ENCODE results near the gene CNNM2. TPM values are rescaled to one million over a fixed set of nuclear protein-coding genes. Genes with fewer than 3 reads are reported as not detected.
A peak's percentile ranks its signal among the peaks of the same experiment; 100 is the strongest.

CNNM2 gene
- total RNA-seq, 1 experiment from 2014 or later = 7.2 TPM

DNA sequence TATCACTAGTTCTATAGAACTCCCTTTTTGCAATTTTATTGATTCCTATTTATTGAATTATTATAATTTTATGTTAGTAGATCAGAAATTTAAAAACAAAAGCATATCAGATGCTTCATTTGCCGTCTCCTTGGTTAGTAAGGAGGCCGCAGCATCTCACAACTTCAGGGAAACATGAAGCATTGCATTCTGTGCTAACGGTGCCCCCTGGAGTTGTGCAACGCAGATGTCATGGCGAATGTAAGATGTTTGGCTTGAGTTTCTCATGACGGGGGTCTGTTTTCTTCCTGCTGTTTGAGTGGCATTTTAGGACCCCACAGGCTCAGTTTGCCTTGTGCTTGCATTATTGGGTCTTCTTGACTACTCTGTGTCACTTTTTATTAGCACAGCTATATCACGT lies 124.8 kb downstream of the CNNM2 start:
- Histone ChIP-seq H3K9ac (ENCODE audit: low read length) (no peak overlapping the region), H3K9me3 (ENCODE audit: low read length) (no peaks in the 10 kb centered on the region), H3F3A (ENCODE audit: low read length, unreplicated experiment) (no peaks in the 10 kb centered on the region), H3K9me2 (replicated peaks; ENCODE audit: low read length) (no peaks in the 10 kb centered on the region), H3K36me3 (ENCODE audit: low read depth, low read length) (no peaks in the 10 kb centered on the region), H3K27ac (ENCODE audit: low read length) (no peak overlapping the region), H3K4me1 (ENCODE audit: insufficient read depth, low read length) (no peaks in the 10 kb centered on the region), H2AFZ (ENCODE audit: low read length) (no peak overlapping the region), H3K4me2 (ENCODE audit: low read length) (no peak overlapping the region), H3K4me3 (ENCODE audit: low read length) (no peak overlapping the region), H3K27me3 (ENCODE audit: low read length) (no peaks in the 10 kb centered on the region), H4K20me1 (ENCODE audit: low read length) (no peaks in the 10 kb centered on the region), H3K79me2 (ENCODE audit: low read length) (no peaks in the 10 kb centered on the region)
- no TSS peak for BruUV-seq (replicated peaks)
- ATAC-seq (no peak), DNase-seq (no peak)
- ChIA-PET CTCF (no interaction called here), POLR2A (ENCODE audit: unreplicated experiment) (no interaction called here)
- TF ChIP-seq EZH2 (IDR thresholded peaks at IDR 0.05; ENCODE audit: low read length, unreplicated experiment) (no peak), CTCF (conservative IDR thresholded peaks at IDR 0.05; ENCODE audit: low read depth, low read length) (0 out of 2 replicates have a peak, but pooled peaks have one; percentile 15), EZH2phosphoT487 (IDR thresholded peaks at IDR 0.05; ENCODE audit: borderline replicate concordance, low read length) (no peak)
- intact Hi-C loops (cut with micrococcal nuclease) = no loop called here

DNA sequence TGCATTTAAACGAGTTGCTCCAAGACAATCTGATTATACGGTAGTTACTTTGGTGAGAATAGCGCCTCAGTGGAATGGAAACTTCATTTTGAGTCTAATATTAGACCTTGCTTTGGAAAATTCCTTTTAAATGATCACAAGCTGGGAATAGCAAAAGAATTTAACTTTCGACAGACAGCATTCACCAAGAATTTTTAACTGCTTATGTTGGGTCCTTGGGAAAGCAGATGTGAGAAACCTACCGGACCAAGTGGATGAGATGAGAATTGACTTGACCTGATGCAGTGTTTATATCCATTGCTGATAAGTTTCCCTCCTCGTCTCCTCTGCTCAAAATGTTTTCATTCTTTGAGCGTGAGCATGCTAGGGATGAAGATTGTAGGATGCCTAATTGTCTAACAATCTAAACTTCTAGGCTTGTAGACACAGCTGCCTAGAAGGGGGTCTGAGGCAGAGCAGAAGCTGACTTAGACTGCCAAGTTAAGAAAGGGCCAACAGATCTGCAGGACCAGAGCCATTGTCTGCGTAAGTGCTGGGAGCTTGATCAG lies 126.9 kb downstream of the CNNM2 start:
- Histone ChIP-seq H3K9ac (ENCODE audit: low read length) (no peak overlapping the region), H3K27ac (ENCODE audit: low read length) (no peak overlapping the region), H3K9me3 (ENCODE audit: low read length) (no peaks in the 10 kb centered on the region), H3K4me3 (ENCODE audit: low read length) (no peak overlapping the region), H3K79me2 (ENCODE audit: low read length) (no peaks in the 10 kb centered on the region), H3K4me1 (ENCODE audit: insufficient read depth, low read length) (no peaks in the 10 kb centered on the region), H3K36me3 (ENCODE audit: low read depth, low read length) (no peaks in the 10 kb centered on the region), H3K4me2 (ENCODE audit: low read length) (no peak overlapping the region), H4K20me1 (ENCODE audit: low read length) (no peaks in the 10 kb centered on the region), H2AFZ (ENCODE audit: low read length) (no peak overlapping the region), H3F3A (ENCODE audit: low read length, unreplicated experiment) (no peaks in the 10 kb centered on the region), H3K27me3 (ENCODE audit: low read length) (no peaks in the 10 kb centered on the region), H3K9me2 (replicated peaks; ENCODE audit: low read length) (no peaks in the 10 kb centered on the region)
- CTCF ChIA-PET = no interaction called here
- intact Hi-C loops (cut with micrococcal nuclease) = no loop called here
- POLR2A ChIA-PET (ENCODE audit: unreplicated experiment) = no interaction called here
- no peak for TF ChIP-seq EZH2phosphoT487 (IDR thresholded peaks at IDR 0.05; ENCODE audit: borderline replicate concordance, low read length)
- TF ChIP-seq EZH2 (IDR thresholded peaks at IDR 0.05; ENCODE audit: low read length, unreplicated experiment) = no peak
- no peak for TF ChIP-seq CTCF (conservative IDR thresholded peaks at IDR 0.05; ENCODE audit: low read depth, low read length)
- ATAC-seq (no peak), DNase-seq (no peak)
- BruUV-seq (replicated peaks) = no TSS peak

GRCh38 chr10:103045961-103046360 lies 127.9 kb downstream of the CNNM2 start:
- H3K4me1 ChIP-seq (ENCODE audit: insufficient read depth, low read length) = no peaks in the 10 kb centered on the region
- no peaks in the 10 kb centered on the region for H4K20me1 ChIP-seq (ENCODE audit: low read length)
- H3K79me2 ChIP-seq (ENCODE audit: low read length) = no peaks in the 10 kb centered on the region
- intact Hi-C loops (cut with micrococcal nuclease) = no loop called here
- TF ChIP-seq EZH2phosphoT487 (IDR thresholded peaks at IDR 0.05; ENCODE audit: borderline replicate concordance, low read length) = no peak
- no peak for TF ChIP-seq EZH2 (IDR thresholded peaks at IDR 0.05; ENCODE audit: low read length, unreplicated experiment)
- no peak for TF ChIP-seq CTCF (conservative IDR thresholded peaks at IDR 0.05; ENCODE audit: low read depth, low read length)
- no peak overlapping the region for H3K4me2 ChIP-seq (ENCODE audit: low read length)
- H3K27me3 ChIP-seq (ENCODE audit: low read length) = no peaks in the 10 kb centered on the region
- no peak for DNase-seq
- CTCF ChIA-PET = no interaction called here
- POLR2A ChIA-PET (ENCODE audit: unreplicated experiment) = no interaction called here
- no peak overlapping the region for H3K27ac ChIP-seq (ENCODE audit: low read length)
- no peaks in the 10 kb centered on the region for H3F3A ChIP-seq (ENCODE audit: low read length, unreplicated experiment)
- no peaks in the 10 kb centered on the region for H3K36me3 ChIP-seq (ENCODE audit: low read depth, low read length)
- no peak overlapping the region for H2AFZ ChIP-seq (ENCODE audit: low read length)
- ATAC-seq = no peak
- no peak overlapping the region for H3K9ac ChIP-seq (ENCODE audit: low read length)
- no peak overlapping the region for H3K4me3 ChIP-seq (ENCODE audit: low read length)
- H3K9me3 ChIP-seq (ENCODE audit: low read length) = no peaks in the 10 kb centered on the region
- BruUV-seq (replicated peaks) = no TSS peak
- H3K9me2 ChIP-seq (replicated peaks; ENCODE audit: low read length) = no peaks in the 10 kb centered on the region
